H1 (cell line): Measurements from ENCODE around the gene ZNF273.

Experiments
- RBBP5 ChIP-seq: IDR thresholded peaks from 2 replicates; pipeline ENCODE4 v1.7.1; 2012; ENCODE audit warnings: low read depth, mild to moderate bottlenecking, inconsistent platforms, low read length, moderate library complexity, borderline replicate concordance
- TF ChIP-seq, protein P1 (sequence below), 3 experiments: IDR thresholded peaks; 1 replicate in 2 of 3; 2 replicates in 1 of 3; pipeline versions ENCODE4 v1.5.1 to v1.6.1; 2011; ENCODE audit warnings: low read length in 3 of 3, mild to moderate bottlenecking in 3 of 3, inconsistent platforms in 2 of 3, low read depth in 1 of 3, moderate library complexity in 1 of 3; ENCODE audit not compliant: insufficient read depth in 1 of 3; ENCODE audit errors: control extremely low read depth in 1 of 3

DNA sequence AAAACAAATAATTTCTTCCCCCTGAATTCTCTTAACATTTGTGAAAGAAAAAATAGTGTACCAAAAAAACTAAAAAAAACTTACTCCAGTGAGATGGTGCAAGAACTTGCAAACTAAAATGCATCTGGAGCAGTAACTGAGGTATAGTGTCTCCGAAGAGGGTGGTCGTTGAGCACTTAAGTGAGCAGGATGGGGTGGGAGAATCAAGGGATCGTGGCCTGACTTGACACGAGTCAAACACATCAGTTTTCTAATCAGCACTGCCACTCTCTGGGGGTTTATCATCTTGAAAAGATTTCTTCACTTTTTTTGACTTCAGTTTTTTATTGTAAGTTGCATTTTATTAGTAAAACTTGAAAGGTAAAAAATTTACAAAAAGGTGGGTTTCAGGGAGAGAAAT is 2.5 kb downstream of the ZNF273 start:
- TF ChIP-seq, protein P1, sequence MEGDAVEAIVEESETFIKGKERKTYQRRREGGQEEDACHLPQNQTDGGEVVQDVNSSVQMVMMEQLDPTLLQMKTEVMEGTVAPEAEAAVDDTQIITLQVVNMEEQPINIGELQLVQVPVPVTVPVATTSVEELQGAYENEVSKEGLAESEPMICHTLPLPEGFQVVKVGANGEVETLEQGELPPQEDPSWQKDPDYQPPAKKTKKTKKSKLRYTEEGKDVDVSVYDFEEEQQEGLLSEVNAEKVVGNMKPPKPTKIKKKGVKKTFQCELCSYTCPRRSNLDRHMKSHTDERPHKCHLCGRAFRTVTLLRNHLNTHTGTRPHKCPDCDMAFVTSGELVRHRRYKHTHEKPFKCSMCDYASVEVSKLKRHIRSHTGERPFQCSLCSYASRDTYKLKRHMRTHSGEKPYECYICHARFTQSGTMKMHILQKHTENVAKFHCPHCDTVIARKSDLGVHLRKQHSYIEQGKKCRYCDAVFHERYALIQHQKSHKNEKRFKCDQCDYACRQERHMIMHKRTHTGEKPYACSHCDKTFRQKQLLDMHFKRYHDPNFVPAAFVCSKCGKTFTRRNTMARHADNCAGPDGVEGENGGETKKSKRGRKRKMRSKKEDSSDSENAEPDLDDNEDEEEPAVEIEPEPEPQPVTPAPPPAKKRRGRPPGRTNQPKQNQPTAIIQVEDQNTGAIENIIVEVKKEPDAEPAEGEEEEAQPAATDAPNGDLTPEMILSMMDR (IDR thresholded peaks at IDR 0.05; ENCODE audit: control extremely low read depth in 1 of 3, insufficient read depth in 1 of 3, low read depth in 1 of 3, low read length in 3 of 3), result no peak
- TF ChIP-seq RBBP5, result no peak
